ENCODE measurements around the gene SNX27. TPM values are rescaled to one million over a fixed set of nuclear protein-coding genes. Genes with fewer than 3 reads are reported as not detected.
"Not testable (repeated sequence)": the region's sequence is repeated elsewhere in the genome, so short reads cannot be mapped to it uniquely, and the experiment has no call there.

SNX27 gene
- total RNA-seq, 3 donors from 2014 or later = 25.5 to 59.0 (median 34.8) TPM

DNA sequence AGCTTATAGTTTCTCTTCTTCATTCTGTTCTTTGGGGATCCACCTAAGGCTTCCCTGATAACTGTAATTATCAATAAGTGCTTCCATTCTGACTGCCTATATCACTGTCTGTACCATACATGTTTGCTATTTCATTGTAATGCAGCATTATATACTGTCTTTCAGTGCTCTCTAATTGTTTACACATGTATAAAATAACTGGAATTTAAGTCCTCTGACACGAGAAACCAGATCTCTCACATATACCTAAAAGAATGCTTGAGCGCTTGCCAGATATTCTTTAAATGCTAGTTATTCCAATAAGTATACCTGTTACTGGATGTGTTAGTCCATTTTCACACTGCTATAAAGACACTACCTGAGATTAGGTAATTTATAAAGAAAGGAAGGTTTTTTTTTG, 70.1 kb downstream of the SNX27 start:
- DNase-seq = no peak
- TF ChIP-seq, protein P1, sequence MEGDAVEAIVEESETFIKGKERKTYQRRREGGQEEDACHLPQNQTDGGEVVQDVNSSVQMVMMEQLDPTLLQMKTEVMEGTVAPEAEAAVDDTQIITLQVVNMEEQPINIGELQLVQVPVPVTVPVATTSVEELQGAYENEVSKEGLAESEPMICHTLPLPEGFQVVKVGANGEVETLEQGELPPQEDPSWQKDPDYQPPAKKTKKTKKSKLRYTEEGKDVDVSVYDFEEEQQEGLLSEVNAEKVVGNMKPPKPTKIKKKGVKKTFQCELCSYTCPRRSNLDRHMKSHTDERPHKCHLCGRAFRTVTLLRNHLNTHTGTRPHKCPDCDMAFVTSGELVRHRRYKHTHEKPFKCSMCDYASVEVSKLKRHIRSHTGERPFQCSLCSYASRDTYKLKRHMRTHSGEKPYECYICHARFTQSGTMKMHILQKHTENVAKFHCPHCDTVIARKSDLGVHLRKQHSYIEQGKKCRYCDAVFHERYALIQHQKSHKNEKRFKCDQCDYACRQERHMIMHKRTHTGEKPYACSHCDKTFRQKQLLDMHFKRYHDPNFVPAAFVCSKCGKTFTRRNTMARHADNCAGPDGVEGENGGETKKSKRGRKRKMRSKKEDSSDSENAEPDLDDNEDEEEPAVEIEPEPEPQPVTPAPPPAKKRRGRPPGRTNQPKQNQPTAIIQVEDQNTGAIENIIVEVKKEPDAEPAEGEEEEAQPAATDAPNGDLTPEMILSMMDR (IDR thresholded peaks at IDR 0.05) = no peak
- Histone ChIP-seq H3K9me3 (no peaks in the 10 kb centered on the region), H3K36me3 (ENCODE audit: low read depth) (no peaks in the 10 kb centered on the region), H3K4me3 (no peak overlapping the region), H3K4me1 (ENCODE audit: low read depth) (no peaks in the 10 kb centered on the region)
- no peak for ATAC-seq
- intact Hi-C loops (cut with DNase I, micrococcal nuclease) = no loop called here

DNA sequence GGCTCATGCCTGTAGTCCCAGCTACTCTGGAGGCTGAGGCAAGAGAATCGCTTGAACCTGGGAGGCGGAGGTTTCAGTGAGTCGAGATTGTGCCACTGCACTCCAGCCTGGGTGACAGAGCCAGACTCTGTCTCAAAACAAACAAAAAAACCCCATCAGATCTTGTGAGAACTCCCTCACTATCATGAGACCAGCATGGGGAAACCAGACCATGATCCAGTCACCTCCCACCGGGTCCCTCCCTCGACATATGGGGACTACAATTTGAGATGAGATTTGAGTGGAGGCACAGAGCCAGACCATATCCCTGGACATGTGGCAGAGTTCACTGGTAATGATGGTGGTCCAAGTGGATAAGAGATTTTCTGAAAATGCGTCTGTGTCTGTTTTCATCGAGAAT, 71.1 kb downstream of the SNX27 start:
- H3K36me3 ChIP-seq (ENCODE audit: low read depth); H3K9me3 ChIP-seq; intact Hi-C loops (cut with DNase I, micrococcal nuclease); DNase-seq; ATAC-seq; H3K4me1 ChIP-seq (ENCODE audit: low read depth); H3K4me3 ChIP-seq: not testable (repeated sequence)

DNA sequence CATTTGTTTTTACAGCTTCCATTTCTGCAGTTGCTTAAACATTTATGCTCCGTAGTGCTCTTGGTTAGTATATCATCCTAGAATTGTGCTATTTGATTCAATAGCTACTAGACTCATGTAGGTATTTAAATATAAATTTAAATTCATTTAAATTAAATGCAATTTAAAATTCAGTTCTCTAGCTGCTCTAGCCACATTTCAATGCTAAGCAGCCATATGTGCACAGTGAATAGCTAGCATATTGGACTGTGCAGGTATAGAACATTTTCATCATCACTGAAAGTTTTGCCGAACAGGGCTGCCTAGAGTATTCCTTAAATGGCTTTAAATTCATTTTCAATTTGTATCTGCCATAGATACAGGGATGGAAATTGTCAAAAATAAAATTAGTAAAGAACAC, 72.3 kb downstream of the SNX27 start:
- DNase-seq = no peak
- H3K4me3 ChIP-seq = no peak overlapping the region
- ATAC-seq = no peak
- no peaks in the 10 kb centered on the region for H3K4me1 ChIP-seq (ENCODE audit: low read depth)
- no peaks in the 10 kb centered on the region for H3K36me3 ChIP-seq (ENCODE audit: low read depth)
- H3K9me3 ChIP-seq = no peaks in the 10 kb centered on the region
- TF ChIP-seq, protein P1 (IDR thresholded peaks at IDR 0.05) = no peak
- intact Hi-C loops (cut with DNase I, micrococcal nuclease) = no loop called here

DNA sequence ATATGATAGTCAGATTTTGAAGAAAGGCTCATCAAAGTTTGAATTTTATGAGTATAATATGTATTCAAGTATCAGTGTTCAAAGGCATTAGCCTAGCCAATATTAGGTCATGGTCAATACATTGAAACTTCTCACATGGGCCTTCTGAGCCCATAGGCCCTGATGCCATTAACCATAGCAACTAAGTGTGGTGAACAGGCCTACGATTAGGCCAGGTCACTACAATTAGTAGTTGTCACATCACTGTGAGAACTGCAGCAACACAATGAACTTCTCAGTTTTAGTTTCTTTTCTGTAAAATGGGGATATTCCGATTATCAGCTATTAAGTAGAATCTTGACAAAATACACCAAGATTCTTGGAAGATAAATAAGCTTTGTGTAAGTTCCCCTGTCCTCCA, 74.7 kb downstream of the SNX27 start:
- no peak for DNase-seq
- Histone ChIP-seq H3K9me3 (no peaks in the 10 kb centered on the region), H3K36me3 (ENCODE audit: low read depth) (no peaks in the 10 kb centered on the region), H3K4me3 (no peak overlapping the region), H3K4me1 (ENCODE audit: low read depth) (no peaks in the 10 kb centered on the region)
- intact Hi-C loops (cut with DNase I, micrococcal nuclease) = no loop called here
- TF ChIP-seq, protein P1 (IDR thresholded peaks at IDR 0.05) = no peak
- ATAC-seq = no peak

DNA sequence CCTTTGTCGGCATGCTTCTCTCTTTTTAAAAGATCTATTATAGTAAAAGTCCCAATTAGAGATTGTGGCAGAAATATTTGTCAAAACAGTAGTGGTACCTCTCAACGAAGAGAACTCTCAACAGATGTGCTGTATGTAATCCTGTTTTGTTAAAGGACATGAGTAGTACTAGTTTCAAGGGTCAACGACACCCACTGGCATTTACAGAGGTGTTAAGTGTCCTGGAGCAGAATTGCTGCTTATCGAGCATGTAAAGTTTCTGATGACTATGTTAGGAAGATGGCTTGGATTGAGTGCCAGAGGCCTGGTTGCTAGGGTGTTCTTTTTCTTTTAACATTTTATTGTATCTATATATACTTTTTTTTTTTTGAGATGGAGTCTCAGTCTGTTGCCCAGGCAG, 77.6 kb downstream of the SNX27 start:
- ATAC-seq = no peak
- Histone ChIP-seq H3K4me1 (ENCODE audit: low read depth) (no peaks in the 10 kb centered on the region), H3K9me3 (no peaks in the 10 kb centered on the region), H3K36me3 (ENCODE audit: low read depth) (no peaks in the 10 kb centered on the region), H3K4me3 (no peak overlapping the region)
- TF ChIP-seq, protein P1 (IDR thresholded peaks at IDR 0.05) = no peak
- intact Hi-C loops (cut with DNase I, micrococcal nuclease) = no loop called here
- no peak for DNase-seq

DNA sequence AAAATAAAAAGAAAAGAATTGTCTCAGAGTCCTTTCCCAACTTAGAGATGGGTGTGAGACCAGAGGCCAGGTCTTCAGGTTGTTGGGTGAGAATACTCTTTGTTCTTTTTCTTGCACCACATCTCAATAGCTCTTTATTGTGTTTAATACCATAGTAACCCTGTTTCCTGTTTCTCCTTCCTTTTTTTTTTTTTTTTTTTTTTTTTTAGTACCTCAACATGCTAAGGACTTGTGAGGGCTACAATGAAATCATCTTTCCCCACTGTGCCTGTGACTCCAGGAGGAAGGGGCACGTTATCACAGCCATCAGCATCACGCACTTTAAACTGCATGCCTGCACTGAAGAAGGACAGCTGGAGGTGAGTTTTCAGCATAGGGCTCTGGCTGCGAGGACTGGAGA, 80.4 kb downstream of the SNX27 start:
- ATAC-seq (no peak), DNase-seq (no peak)
- Histone ChIP-seq H3K4me3 (no peak overlapping the region), H3K9me3 (no peaks in the 10 kb centered on the region), H3K4me1 (ENCODE audit: low read depth) (no peaks in the 10 kb centered on the region), H3K36me3 (ENCODE audit: low read depth) (no peaks in the 10 kb centered on the region)
- TF ChIP-seq, protein P1 (IDR thresholded peaks at IDR 0.05) = no peak
- intact Hi-C loops (cut with DNase I, micrococcal nuclease) = loop anchor here in 1 of 2 donors (5.0 kb wide), 1 partner anchor 45 kb away; no protein-coding TSS in a partner anchor
